Endodermal cell (in vitro differentiated cells): ENCODE data around the gene ARHGAP44. TPM values are rescaled to one million over a fixed set of nuclear protein-coding genes. Genes with fewer than 3 reads are reported as not detected.
"Not testable (repeated sequence)": the region's sequence is repeated elsewhere in the genome, so short reads cannot be mapped to it uniquely, and the experiment has no call there.

Source experiments
- DNase-seq: peaks from one replicate; pipeline ENCODE4 v3.0.0-alpha.2; 2017
- H3K27ac ChIP-seq: 2 replicates; pipeline ENCODE4 v1.5.1; 2013; ENCODE audit warnings: mild to moderate bottlenecking, low read depth, low read length, moderate library complexity
- H3K27me3 ChIP-seq: 2 replicates; pipeline ENCODE4 v1.6.1; 2013; ENCODE audit warnings: mild to moderate bottlenecking, low read length, moderate library complexity; ENCODE audit not compliant: insufficient read depth, control insufficient read depth, poor library complexity, severe bottlenecking
- H3K36me3 ChIP-seq: 2 replicates; pipeline ENCODE4 v1.7.0; 2013; ENCODE audit warnings: mild to moderate bottlenecking, low read length, moderate library complexity; ENCODE audit not compliant: control insufficient read depth, insufficient read depth
- H3K4me1 ChIP-seq: one replicate; pipeline ENCODE4 v1.7.0; 2013; ENCODE audit warnings: low read length; ENCODE audit not compliant: control insufficient read depth, insufficient read depth
- H3K4me3 ChIP-seq: 2 replicates; pipeline ENCODE4 v1.5.1; 2013; ENCODE audit warnings: mild to moderate bottlenecking, low read length, moderate library complexity
- H3K9ac ChIP-seq: 2 replicates; pipeline ENCODE4 v1.6.1; 2013; ENCODE audit warnings: mild to moderate bottlenecking, low read length, moderate library complexity; ENCODE audit not compliant: poor library complexity, severe bottlenecking; ENCODE audit errors: extremely low read depth
- H3K9me3 ChIP-seq: 2 replicates; pipeline ENCODE4 v1.6.1; 2013; ENCODE audit warnings: mild to moderate bottlenecking, low read length, moderate library complexity; ENCODE audit not compliant: control insufficient read depth
- H3K27ac Mint-ChIP-seq: 2 replicates; pipeline ENCODE4 v1.8.0; 2020; ENCODE audit warnings: mixed read lengths
- H3K27me3 Mint-ChIP-seq: 2 replicates; pipeline ENCODE4 v1.8.0; 2021; ENCODE audit warnings: mild to moderate bottlenecking, mixed read lengths; ENCODE audit not compliant: insufficient read depth
- H3K36me3 Mint-ChIP-seq: 2 replicates; pipeline ENCODE4 v1.8.0; 2020; ENCODE audit warnings: low read depth, mixed read lengths
- H3K4me1 Mint-ChIP-seq: 2 replicates; pipeline ENCODE4 v1.8.0; 2020; ENCODE audit warnings: mixed read lengths
- H3K4me3 Mint-ChIP-seq: 2 replicates; pipeline ENCODE4 v1.8.0; 2020; ENCODE audit warnings: mild to moderate bottlenecking, moderate library complexity, mixed read lengths
- H3K9me3 Mint-ChIP-seq: 2 replicates; pipeline ENCODE4 v1.8.0; 2020; ENCODE audit warnings: mild to moderate bottlenecking, mixed read lengths
- WGBS, 2 experiments: methylation state at CpG; one replicate each; pipeline versions ENCODE4 v1.1.5 to v1.1.7; 2013; ENCODE audit warnings: missing lambda C conversion rate in 2 of 2, mixed read lengths in 1 of 2; ENCODE audit not compliant: insufficient coverage in 1 of 2, insufficient read length in 1 of 2; 5-methylcytosine and 5-hydroxymethylcytosine counted together
- total RNA-seq, 2 donors: library from RNA; stranded (reverse); fragmentation: NEBNext Ultra II Directional in 1 of 2; extraction: Animal tissue kit (Norgen Biotek cat#: 25700) in 1 of 2; gene quantifications; 2 replicates in 1 of 2; 3 replicates in 1 of 2; pipeline ENCODE4 v1.2.1, GENCODE V29; 2021
- TF ChIP-seq, protein P1 (sequence below): fragments of 200-600 bp; sonication (generic); conservative IDR thresholded peaks from 2 replicates; pipeline ENCODE4 v1.5.0; 2021; ENCODE audit warnings: antibody characterized with exemption, mild to moderate bottlenecking

Gene ARHGAP44
- total RNA-seq, 2 donors from 2014 or later: 14.2 to 21.9 TPM

DNA sequence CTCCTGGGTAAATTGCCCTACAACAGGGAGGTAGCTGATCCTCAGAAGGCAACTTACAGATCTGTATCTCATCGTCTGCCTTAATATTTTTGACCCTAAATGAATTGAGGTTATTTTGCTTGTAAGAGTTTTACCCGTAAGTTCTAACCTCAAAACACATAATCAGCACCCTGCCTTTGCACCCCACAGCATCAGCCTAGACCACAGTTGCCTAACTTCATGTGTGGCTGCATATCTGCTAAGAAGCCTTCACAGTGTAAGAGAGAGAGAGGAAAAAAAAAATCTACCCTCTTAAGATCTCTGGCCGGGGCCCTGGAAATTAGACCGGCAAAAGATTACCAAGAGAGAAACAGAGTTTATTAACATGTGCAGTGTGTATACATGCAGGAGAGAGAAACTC lies 76.9 kb downstream of the ARHGAP44 start:
- 90 to 96% methylated on average over 2 to 4 of the region's 4 CpGs for WGBS, 2 experiments
- peaks cover 2% of the 10 kb centered on the region for H3K9me3 Mint-ChIP-seq

DNA sequence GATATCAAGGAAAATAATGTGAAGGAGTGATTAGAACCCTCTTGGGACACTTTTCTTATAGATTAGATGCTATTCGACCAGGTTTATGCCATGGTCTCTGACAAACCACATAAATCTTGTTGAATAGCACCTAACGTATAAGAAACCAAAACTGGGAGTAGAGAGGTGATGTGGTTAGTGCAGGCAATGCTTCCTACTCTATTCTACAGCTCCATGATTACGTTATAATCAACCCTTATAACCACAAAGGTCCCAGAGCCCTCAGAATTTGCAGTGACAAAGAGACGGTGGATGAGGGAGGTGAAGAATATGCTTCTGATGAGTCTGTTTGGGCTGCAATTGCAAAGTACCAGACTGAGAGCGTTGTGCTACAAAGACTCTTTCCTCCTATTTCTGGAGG lies 78.4 kb downstream of the ARHGAP44 start:
- WGBS, 2 experiments: 93 to 97% methylated on average over 3 to 4 of the region's 5 CpGs
- no peaks in the 10 kb centered on the region for H3K4me1 ChIP-seq
- no peak overlapping the region for H3K4me3 ChIP-seq
- Mint-ChIP-seq H3K27me3 (no peaks in the 10 kb centered on the region), H3K4me3 (no peak overlapping the region), H3K27ac (no peak overlapping the region), H3K4me1 (no peaks in the 10 kb centered on the region), H3K9me3 (peaks cover 12% of the 10 kb centered on the region), H3K36me3 (no peaks in the 10 kb centered on the region)
- peaks cover 6% of the 10 kb centered on the region for H3K9me3 ChIP-seq
- TF ChIP-seq, protein P1, sequence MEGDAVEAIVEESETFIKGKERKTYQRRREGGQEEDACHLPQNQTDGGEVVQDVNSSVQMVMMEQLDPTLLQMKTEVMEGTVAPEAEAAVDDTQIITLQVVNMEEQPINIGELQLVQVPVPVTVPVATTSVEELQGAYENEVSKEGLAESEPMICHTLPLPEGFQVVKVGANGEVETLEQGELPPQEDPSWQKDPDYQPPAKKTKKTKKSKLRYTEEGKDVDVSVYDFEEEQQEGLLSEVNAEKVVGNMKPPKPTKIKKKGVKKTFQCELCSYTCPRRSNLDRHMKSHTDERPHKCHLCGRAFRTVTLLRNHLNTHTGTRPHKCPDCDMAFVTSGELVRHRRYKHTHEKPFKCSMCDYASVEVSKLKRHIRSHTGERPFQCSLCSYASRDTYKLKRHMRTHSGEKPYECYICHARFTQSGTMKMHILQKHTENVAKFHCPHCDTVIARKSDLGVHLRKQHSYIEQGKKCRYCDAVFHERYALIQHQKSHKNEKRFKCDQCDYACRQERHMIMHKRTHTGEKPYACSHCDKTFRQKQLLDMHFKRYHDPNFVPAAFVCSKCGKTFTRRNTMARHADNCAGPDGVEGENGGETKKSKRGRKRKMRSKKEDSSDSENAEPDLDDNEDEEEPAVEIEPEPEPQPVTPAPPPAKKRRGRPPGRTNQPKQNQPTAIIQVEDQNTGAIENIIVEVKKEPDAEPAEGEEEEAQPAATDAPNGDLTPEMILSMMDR: no peak
- H3K36me3 ChIP-seq: no peaks in the 10 kb centered on the region
- no peak for DNase-seq
- no peak overlapping the region for H3K9ac ChIP-seq
- no peaks in the 10 kb centered on the region for H3K27me3 ChIP-seq
- H3K27ac ChIP-seq: no peak overlapping the region

More for the DNA sequence above, 76.9 kb downstream of the ARHGAP44 start:
- Mint-ChIP-seq H3K4me3 (no peak overlapping the region), H3K27ac (no peak overlapping the region), H3K27me3 (no peaks in the 10 kb centered on the region), H3K36me3 (no peaks in the 10 kb centered on the region), H3K4me1 (no peaks in the 10 kb centered on the region)
- TF ChIP-seq, protein P1: no peak
- Histone ChIP-seq H3K9me3 (no peaks in the 10 kb centered on the region), H3K27ac (no peak overlapping the region), H3K36me3 (no peaks in the 10 kb centered on the region), H3K4me1 (no peaks in the 10 kb centered on the region), H3K27me3 (no peaks in the 10 kb centered on the region), H3K9ac (no peak overlapping the region), H3K4me3 (no peak overlapping the region)
- DNase-seq: no peak

DNA sequence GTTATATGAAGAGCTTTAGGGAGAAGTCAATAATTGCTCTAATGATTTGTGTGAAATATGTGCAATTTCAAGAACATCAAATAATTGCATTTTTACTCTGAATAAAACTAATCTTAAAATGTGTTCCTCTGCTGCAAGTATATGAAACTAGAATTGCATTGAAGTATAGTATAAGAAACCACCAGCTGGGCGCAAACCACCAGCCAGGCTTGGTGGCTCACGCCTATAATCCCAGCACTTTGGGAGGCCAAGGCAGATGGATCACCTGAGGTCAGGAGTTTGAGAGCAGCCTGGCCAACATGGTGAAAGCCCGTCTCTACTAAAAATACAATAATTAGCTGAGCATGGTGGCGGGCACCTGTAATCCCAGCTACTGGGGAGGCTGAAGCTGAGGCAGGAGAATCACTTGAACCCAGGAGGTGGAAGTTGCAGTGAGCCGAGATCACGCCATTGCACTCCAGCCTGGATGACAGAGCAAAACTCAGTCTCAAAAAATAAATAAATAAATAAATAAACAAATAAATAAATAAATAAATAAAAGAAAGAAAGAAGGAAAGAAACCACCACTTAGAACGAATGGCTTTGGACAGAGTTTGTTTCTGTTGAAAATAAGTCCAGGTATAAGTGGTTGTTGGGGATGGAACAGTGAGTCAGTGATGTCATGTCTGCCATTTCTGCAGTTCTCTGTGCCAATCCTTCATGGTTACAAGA lies 84.3 kb downstream of the ARHGAP44 start:
- not testable (repeated sequence) for H3K4me1 Mint-ChIP-seq, DNase-seq, H3K36me3 Mint-ChIP-seq, H3K27ac ChIP-seq, H3K4me1 ChIP-seq, H3K9ac ChIP-seq, H3K27me3 ChIP-seq, H3K4me3 Mint-ChIP-seq, H3K27ac Mint-ChIP-seq, H3K27me3 Mint-ChIP-seq, H3K9me3 ChIP-seq, H3K36me3 ChIP-seq, H3K4me3 ChIP-seq
- peaks cover 12% of the 10 kb centered on the region for H3K9me3 Mint-ChIP-seq
- 93 to 95% methylated on average over 3 to 6 of the region's 7 CpGs for WGBS, 2 experiments
